ENCODE results near the gene P3H1. TPM values are rescaled to one million over a fixed set of nuclear protein-coding genes. Genes with fewer than 3 reads are reported as not detected.

P3H1 gene
- total RNA-seq, 4 donors from 2014 or later = 19.4 to 151 (median 27.9) TPM

- no peak overlapping the region for H3K27ac ChIP-seq
- peak in 1 of 3 donors; percentile 22 for DNase-seq
- H3K27me3 ChIP-seq = no peaks in the 10 kb centered on the region
Measured at GRCh38 chr1:42742617-42743316, 24.1 kb downstream of the P3H1 start.

GRCh38 chr1:42742141-42742540 lies 24.7 kb downstream of the P3H1 start:
- Histone ChIP-seq H3K4me1 (no peaks in the 10 kb centered on the region), H3K4me3 (no peak overlapping the region), H3K36me3 (peaks cover 0 to 5% (median 0%) of the 10 kb centered on the region in 3 donors), H3K27me3 (no peaks in the 10 kb centered on the region), H3K27ac (no peak overlapping the region), H3K9me3 (no peaks in the 10 kb centered on the region)
- no peak for TF ChIP-seq POLR2A (IDR thresholded peaks at IDR 0.05)
- no peak for TF ChIP-seq CTCF (IDR thresholded peaks at IDR 0.05)
- DNase-seq = no peak

More at GRCh38 chr1:42742617-42743316, 24.1 kb downstream of the P3H1 start:
- Histone ChIP-seq H3K4me1 (no peaks in the 10 kb centered on the region), H3K36me3 (peaks cover 0 to 5% (median 0%) of the 10 kb centered on the region in 3 donors), H3K9me3 (no peaks in the 10 kb centered on the region), H3K4me3 (no peak overlapping the region)
- TF ChIP-seq POLR2A (IDR thresholded peaks at IDR 0.05) (no peak), CTCF (IDR thresholded peaks at IDR 0.05) (no peak)

GRCh38 chr1:42741706-42742105 lies 25.1 kb downstream of the P3H1 start:
- Histone ChIP-seq H3K9me3 (no peaks in the 10 kb centered on the region), H3K4me3 (no peak overlapping the region), H3K27ac (no peak overlapping the region), H3K27me3 (no peaks in the 10 kb centered on the region), H3K4me1 (peaks cover 0 to 3% (median 0%) of the 10 kb centered on the region in 4 donors), H3K36me3 (peaks cover 0 to 5% (median 0%) of the 10 kb centered on the region in 3 donors)
- TF ChIP-seq POLR2A (IDR thresholded peaks at IDR 0.05) (no peak), CTCF (IDR thresholded peaks at IDR 0.05) (no peak)
- DNase-seq = no peak

- Histone ChIP-seq H3K36me3 (no peaks in the 10 kb centered on the region), H3K9me3 (no peaks in the 10 kb centered on the region), H3K4me1 (peaks cover 0 to 10% (median 0%) of the 10 kb centered on the region in 4 donors), H3K4me3 (no peak overlapping the region), H3K27me3 (no peaks in the 10 kb centered on the region), H3K27ac (no peak overlapping the region)
- TF ChIP-seq CTCF (IDR thresholded peaks at IDR 0.05) (no peak), POLR2A (IDR thresholded peaks at IDR 0.05) (no peak)
- no peak for DNase-seq
Measured at GRCh38 chr1:42740851-42741580, 25.8 kb downstream of the P3H1 start.

- Histone ChIP-seq H3K27ac (no peak within 1 kb of the TSS), H3K4me1 (peaks cover 0 to 17% (median 0%) of the 10 kb centered on the region in 4 donors), H3K27me3 (no peaks in the 10 kb centered on the region), H3K9me3 (no peaks in the 10 kb centered on the region), H3K4me3 (no peak within 1 kb of the TSS), H3K36me3 (no peaks in the 10 kb centered on the region)
- DNase-seq = no peak
- no peak for TF ChIP-seq CTCF (IDR thresholded peaks at IDR 0.05)
- TF ChIP-seq POLR2A (IDR thresholded peaks at IDR 0.05) = no peak
Measured at GRCh38 chr1:42739753-42740700, 26.8 kb downstream of the P3H1 start, which contains the start of gene CLDN19. TSS of gene CLDN19 (minus strand) at chr1:42740236. CDS start at chr1:42740063, 173 bp downstream.
